Ishikawa (cell line): ENCODE measurements around the gene REV3L.

Experiments
- CEBPB ChIP-seq: IDR thresholded peaks from 2 replicates; pipeline ENCODE4 v1.6.1; 2012
- CREB1 ChIP-seq: IDR thresholded peaks from 2 replicates; pipeline ENCODE4 v1.6.1; 2012; ENCODE audit warnings: low read depth
- EGR1 ChIP-seq: IDR thresholded peaks from 2 replicates; pipeline ENCODE4 v1.6.1; 2012
- EP300 ChIP-seq: IDR thresholded peaks from 2 replicates; pipeline ENCODE4 v1.6.1; 2012; ENCODE audit warnings: borderline replicate concordance
- FOXM1 ChIP-seq: IDR thresholded peaks from 2 replicates; pipeline ENCODE4 v1.6.1; 2012; ENCODE audit warnings: low read depth, borderline replicate concordance
- NFIC ChIP-seq: IDR thresholded peaks from 2 replicates; pipeline ENCODE4 v1.6.1; 2012
- RAD21 ChIP-seq: IDR thresholded peaks from 2 replicates; pipeline ENCODE4 v1.6.1; 2012; ENCODE audit warnings: low read depth
- TAF1 ChIP-seq: IDR thresholded peaks from 2 replicates; pipeline ENCODE4 v1.6.1; 2012; ENCODE audit warnings: low read depth, mild to moderate bottlenecking
- TCF12 ChIP-seq: IDR thresholded peaks from 2 replicates; pipeline ENCODE4 v1.6.1; 2012; ENCODE audit warnings: low read depth
- TEAD4 ChIP-seq: IDR thresholded peaks from 2 replicates; pipeline ENCODE4 v1.6.1; 2012
- USF1 ChIP-seq: IDR thresholded peaks from 2 replicates; pipeline ENCODE4 v1.6.1; 2012
- YY1 ChIP-seq: IDR thresholded peaks from 2 replicates; pipeline ENCODE4 v1.6.1; 2012; ENCODE audit warnings: low read depth
- ZBTB7A ChIP-seq: IDR thresholded peaks from 2 replicates; pipeline ENCODE4 v1.6.1; 2012; ENCODE audit warnings: low read depth
- TF ChIP-seq, protein P1 (sequence below): IDR thresholded peaks from 2 replicates; pipeline ENCODE4 v1.6.1; 2012; ENCODE audit warnings: low read depth, mild to moderate bottlenecking
- TF ChIP-seq, protein P2 (sequence below): IDR thresholded peaks from 2 replicates; pipeline ENCODE4 v1.6.1; 2012

Gene REV3L

GRCh38 chr6:111423055-111423633 is 59.9 kb downstream of the REV3L start:
- TF ChIP-seq TAF1, result no peak
- TF ChIP-seq RAD21, result no peak
- no peak for TF ChIP-seq FOXM1
- TF ChIP-seq, protein P1, sequence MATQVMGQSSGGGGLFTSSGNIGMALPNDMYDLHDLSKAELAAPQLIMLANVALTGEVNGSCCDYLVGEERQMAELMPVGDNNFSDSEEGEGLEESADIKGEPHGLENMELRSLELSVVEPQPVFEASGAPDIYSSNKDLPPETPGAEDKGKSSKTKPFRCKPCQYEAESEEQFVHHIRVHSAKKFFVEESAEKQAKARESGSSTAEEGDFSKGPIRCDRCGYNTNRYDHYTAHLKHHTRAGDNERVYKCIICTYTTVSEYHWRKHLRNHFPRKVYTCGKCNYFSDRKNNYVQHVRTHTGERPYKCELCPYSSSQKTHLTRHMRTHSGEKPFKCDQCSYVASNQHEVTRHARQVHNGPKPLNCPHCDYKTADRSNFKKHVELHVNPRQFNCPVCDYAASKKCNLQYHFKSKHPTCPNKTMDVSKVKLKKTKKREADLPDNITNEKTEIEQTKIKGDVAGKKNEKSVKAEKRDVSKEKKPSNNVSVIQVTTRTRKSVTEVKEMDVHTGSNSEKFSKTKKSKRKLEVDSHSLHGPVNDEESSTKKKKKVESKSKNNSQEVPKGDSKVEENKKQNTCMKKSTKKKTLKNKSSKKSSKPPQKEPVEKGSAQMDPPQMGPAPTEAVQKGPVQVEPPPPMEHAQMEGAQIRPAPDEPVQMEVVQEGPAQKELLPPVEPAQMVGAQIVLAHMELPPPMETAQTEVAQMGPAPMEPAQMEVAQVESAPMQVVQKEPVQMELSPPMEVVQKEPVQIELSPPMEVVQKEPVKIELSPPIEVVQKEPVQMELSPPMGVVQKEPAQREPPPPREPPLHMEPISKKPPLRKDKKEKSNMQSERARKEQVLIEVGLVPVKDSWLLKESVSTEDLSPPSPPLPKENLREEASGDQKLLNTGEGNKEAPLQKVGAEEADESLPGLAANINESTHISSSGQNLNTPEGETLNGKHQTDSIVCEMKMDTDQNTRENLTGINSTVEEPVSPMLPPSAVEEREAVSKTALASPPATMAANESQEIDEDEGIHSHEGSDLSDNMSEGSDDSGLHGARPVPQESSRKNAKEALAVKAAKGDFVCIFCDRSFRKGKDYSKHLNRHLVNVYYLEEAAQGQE, result no peak
- TF ChIP-seq TEAD4, result no peak
- TF ChIP-seq YY1, result no peak
- TF ChIP-seq CEBPB, result no peak
- no peak for TF ChIP-seq ZBTB7A
- no peak for TF ChIP-seq TCF12
- TF ChIP-seq USF1, result no peak
- no peak for TF ChIP-seq NFIC
- TF ChIP-seq, protein P2, sequence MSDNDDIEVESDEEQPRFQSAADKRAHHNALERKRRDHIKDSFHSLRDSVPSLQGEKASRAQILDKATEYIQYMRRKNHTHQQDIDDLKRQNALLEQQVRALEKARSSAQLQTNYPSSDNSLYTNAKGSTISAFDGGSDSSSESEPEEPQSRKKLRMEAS, result no peak
- no peak for TF ChIP-seq EGR1
- no peak for TF ChIP-seq EP300
- TF ChIP-seq CREB1, result no peak

DNA sequence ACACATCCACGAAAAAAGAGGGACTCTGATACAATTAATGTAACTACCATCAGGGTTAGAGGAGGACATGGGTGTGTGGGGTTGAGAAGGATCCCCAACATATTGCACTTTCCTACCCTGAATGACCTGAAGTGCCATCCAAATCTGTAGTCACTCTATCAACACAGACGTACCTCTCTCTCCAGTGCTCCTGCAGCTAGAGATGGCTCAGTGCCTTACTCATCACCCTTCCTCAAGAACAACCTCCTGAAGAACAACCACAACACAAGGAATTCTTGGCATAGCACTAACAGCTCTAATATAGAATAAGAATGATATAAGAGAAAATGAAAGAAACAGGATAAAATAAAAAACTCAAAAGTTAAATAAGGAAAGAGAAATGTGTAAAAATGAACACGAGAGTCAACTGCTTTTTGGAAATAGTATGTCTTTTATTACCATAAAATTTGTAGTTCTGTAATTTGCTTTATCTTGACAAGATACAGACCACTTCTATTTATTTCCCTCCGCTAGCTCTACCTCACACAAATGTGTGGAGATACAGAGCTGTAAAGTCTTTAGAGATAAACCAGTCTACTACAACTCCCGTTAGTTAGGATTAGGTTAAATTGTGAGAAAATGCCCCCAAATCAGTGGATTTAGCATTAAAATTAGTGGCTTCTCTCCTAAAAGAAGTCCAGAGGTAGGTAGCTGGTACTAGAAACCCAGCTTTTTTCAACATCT is 63.9 kb downstream of the REV3L start:
- TF ChIP-seq YY1, result no peak

- TF ChIP-seq EP300 (no peak), CEBPB (no peak), ZBTB7A (no peak), NFIC (no peak), TAF1 (no peak), USF1 (no peak), RAD21 (no peak), TEAD4 (no peak), EGR1 (no peak), FOXM1 (no peak), CREB1 (no peak), YY1 (no peak), TCF12 (no peak)
- TF ChIP-seq, protein P2, result no peak
- TF ChIP-seq, protein P1, result no peak
Observed at GRCh38 chr6:111417946-111418345, 65.1 kb downstream of the REV3L start.

DNA sequence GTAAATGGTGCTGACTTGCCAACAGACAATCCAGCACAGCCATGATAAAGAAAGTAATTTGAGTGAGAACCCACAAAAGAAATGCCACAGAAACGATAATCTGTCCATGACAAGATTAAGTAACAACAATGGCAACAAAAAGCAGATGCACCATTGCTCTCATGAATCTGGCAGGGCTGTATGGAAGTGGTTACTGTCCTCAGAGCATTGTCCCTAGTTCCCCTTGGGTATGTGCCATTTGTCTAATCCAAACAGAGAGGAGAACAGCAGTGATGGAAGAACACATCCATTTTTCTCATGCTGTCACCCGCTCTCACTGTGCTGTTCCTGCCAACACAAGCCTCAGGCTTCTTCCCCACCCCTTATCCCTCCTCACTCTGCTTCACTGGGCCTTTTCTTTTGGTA is 65.8 kb downstream of the REV3L start:
- TF ChIP-seq TAF1, result no peak
- TF ChIP-seq NFIC, result no peak
- TF ChIP-seq TEAD4, result no peak
- no peak for TF ChIP-seq USF1
- TF ChIP-seq TCF12, result no peak
- TF ChIP-seq CEBPB, result no peak
- TF ChIP-seq, protein P2, result no peak
- TF ChIP-seq EGR1, result no peak
- TF ChIP-seq YY1, result no peak
- TF ChIP-seq RAD21, result no peak
- TF ChIP-seq, protein P1, result no peak
- no peak for TF ChIP-seq CREB1
- no peak for TF ChIP-seq EP300
- no peak for TF ChIP-seq ZBTB7A
- no peak for TF ChIP-seq FOXM1
